ENCODE data around the gene NAPB.

The NAPB gene

DNA sequence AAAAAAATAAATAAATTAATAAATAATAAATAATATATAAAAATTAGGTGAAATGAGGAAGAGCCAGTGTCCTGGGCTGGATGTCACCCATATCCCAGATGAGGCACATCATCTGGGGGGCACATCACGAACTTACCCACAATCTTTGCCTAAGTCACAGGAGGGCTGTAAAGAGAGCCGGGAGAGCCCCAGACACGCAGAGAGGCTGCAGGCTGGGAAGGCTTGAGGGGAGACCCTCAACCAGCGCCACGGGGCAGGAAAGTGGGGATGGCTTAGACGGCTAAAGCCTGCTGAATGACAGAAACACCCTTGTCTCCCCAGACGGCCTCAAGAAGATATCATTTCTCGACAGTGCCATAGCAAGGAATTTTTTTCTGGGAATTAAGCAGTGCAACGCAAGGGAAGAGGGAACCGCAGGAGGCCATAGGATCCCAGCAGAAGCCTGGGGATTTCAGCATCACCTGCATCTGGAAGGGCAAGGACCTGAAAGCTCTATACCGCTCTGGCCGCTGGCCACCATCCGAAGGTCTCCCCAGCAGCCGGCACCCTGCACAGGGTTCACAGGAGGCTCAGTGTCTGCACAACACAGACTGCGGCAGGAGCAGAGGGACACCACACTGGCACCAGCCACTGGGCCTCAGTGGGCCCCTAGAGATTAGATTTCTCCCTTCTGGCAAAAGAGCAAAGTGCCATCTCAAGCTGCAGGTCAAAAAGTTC lies 93.5 kb downstream of the NAPB start:
- no peak for DNase-seq (ENCODE audit: low read depth)
- H3K4me3 ChIP-seq (replicated peaks; ENCODE audit: low read depth, low read length): no peak overlapping the region
- TF ChIP-seq, protein P1, sequence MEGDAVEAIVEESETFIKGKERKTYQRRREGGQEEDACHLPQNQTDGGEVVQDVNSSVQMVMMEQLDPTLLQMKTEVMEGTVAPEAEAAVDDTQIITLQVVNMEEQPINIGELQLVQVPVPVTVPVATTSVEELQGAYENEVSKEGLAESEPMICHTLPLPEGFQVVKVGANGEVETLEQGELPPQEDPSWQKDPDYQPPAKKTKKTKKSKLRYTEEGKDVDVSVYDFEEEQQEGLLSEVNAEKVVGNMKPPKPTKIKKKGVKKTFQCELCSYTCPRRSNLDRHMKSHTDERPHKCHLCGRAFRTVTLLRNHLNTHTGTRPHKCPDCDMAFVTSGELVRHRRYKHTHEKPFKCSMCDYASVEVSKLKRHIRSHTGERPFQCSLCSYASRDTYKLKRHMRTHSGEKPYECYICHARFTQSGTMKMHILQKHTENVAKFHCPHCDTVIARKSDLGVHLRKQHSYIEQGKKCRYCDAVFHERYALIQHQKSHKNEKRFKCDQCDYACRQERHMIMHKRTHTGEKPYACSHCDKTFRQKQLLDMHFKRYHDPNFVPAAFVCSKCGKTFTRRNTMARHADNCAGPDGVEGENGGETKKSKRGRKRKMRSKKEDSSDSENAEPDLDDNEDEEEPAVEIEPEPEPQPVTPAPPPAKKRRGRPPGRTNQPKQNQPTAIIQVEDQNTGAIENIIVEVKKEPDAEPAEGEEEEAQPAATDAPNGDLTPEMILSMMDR (IDR thresholded peaks at IDR 0.05; ENCODE audit: low read length, missing control alignments): no peak

DNA sequence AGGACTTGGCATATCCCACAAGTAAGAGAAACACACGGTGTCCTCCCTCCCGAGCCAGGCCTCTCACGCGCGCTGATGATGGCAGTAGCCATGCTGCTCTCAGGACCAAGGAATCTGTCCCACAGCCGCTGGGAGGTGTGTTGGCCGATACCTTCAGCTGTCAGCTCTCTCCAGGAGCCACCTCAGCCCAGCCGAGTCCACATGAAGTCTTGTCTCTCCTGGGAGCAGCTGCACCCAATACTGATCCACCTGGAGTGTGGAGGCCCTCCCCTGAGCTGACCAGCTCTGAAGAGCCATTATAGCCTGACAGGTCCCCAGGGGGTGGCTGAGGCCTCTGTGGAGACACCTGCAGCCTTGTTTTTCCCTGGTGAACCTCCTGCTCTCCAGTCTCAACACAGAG lies 94.5 kb downstream of the NAPB start:
- no peak overlapping the region for H3K4me3 ChIP-seq (replicated peaks; ENCODE audit: low read depth, low read length)
- TF ChIP-seq, protein P1 (IDR thresholded peaks at IDR 0.05; ENCODE audit: low read length, missing control alignments): no peak
- no peak for DNase-seq (ENCODE audit: low read depth)

DNA sequence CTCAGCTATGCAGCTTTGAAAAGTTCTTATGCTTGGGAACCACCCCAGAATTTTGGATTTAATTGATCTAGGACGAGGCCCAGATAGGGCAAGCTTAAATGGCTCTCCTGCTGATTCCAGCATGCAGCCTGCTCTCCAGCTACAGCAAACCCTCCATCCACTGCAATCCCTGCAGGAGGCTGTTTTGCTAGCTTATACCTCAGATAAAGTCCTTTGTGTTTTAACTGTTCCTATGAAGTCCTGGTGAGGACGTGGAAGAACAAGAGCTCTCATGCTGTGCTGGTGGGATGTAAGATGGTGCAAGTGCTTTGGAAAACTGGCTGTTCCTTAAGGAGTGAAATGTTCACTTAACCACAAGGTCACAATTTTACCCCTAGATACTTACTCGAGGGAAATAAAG lies 96.2 kb downstream of the NAPB start:
- DNase-seq (ENCODE audit: low read depth): no peak
- H3K4me3 ChIP-seq (replicated peaks; ENCODE audit: low read depth, low read length): no peak overlapping the region
- TF ChIP-seq, protein P1 (IDR thresholded peaks at IDR 0.05; ENCODE audit: low read length, missing control alignments): no peak
